ENCODE measurements around the gene ANKRD33B. TPM values are rescaled to one million over a fixed set of nuclear protein-coding genes. Genes with fewer than 3 reads are reported as not detected.

Gene ANKRD33B
- total and polyA plus RNA-seq, 2 experiments from 2014 or later: 1.5 to 2.0 TPM

DNA sequence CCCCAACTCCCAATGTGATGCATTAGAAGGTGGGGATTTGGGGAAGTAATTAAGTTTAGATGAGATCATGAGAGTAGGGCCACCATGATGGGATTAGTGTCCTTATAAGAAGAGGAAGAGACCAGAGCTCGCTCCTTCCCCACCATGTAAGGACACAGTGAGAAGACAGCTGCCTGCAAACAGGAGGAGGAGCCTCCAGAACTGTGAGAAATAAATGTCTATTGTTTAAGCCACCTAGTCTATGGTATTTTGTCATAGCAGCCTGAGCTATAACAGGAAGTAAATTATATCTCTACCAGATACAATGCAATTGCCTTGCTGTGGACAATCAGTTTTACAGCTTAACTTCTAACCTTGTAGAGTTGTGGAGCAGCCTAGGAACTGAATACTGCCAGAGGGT, 58.0 kb downstream of the ANKRD33B start:
- H2AFZ ChIP-seq: no peak overlapping the region
- no peak overlapping the region for H3K27ac ChIP-seq
- no peaks in the 10 kb centered on the region for H3K27me3 ChIP-seq
- H3K4me3 ChIP-seq: no peak overlapping the region
- TF ChIP-seq EZH2phosphoT487 (IDR thresholded peaks at IDR 0.05; ENCODE audit: low read depth, severe bottlenecking, unreplicated experiment) (no peak), EZH2 (IDR thresholded peaks at IDR 0.05; ENCODE audit: borderline replicate concordance) (no peak)
- TF ChIP-seq, protein P1, sequence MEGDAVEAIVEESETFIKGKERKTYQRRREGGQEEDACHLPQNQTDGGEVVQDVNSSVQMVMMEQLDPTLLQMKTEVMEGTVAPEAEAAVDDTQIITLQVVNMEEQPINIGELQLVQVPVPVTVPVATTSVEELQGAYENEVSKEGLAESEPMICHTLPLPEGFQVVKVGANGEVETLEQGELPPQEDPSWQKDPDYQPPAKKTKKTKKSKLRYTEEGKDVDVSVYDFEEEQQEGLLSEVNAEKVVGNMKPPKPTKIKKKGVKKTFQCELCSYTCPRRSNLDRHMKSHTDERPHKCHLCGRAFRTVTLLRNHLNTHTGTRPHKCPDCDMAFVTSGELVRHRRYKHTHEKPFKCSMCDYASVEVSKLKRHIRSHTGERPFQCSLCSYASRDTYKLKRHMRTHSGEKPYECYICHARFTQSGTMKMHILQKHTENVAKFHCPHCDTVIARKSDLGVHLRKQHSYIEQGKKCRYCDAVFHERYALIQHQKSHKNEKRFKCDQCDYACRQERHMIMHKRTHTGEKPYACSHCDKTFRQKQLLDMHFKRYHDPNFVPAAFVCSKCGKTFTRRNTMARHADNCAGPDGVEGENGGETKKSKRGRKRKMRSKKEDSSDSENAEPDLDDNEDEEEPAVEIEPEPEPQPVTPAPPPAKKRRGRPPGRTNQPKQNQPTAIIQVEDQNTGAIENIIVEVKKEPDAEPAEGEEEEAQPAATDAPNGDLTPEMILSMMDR (IDR thresholded peaks at IDR 0.05; ENCODE audit: poor library complexity): no peak
- no peaks in the 10 kb centered on the region for H3K79me2 ChIP-seq
- H4K20me1 ChIP-seq (ENCODE audit: insufficient read depth, poor library complexity, severe bottlenecking): no peaks in the 10 kb centered on the region
- no peaks in the 10 kb centered on the region for H3K36me3 ChIP-seq (replicated peaks; ENCODE audit: insufficient read depth, low read depth)
- H3K4me1 ChIP-seq (ENCODE audit: insufficient read depth): no peaks in the 10 kb centered on the region
- 93% methylated on average over 1 of the region's 1 CpG for WGBS (ENCODE audit: low lambda C conversion rate, missing lambda C conversion rate)
- DNase-seq (ENCODE audit: low spot score): no peak
- H3K9me2 ChIP-seq (replicated peaks; ENCODE audit: insufficient read depth): no peaks in the 10 kb centered on the region
- no peaks in the 10 kb centered on the region for H3K9me3 ChIP-seq (ENCODE audit: low read depth)
- no peak overlapping the region for H3K4me2 ChIP-seq

DNA sequence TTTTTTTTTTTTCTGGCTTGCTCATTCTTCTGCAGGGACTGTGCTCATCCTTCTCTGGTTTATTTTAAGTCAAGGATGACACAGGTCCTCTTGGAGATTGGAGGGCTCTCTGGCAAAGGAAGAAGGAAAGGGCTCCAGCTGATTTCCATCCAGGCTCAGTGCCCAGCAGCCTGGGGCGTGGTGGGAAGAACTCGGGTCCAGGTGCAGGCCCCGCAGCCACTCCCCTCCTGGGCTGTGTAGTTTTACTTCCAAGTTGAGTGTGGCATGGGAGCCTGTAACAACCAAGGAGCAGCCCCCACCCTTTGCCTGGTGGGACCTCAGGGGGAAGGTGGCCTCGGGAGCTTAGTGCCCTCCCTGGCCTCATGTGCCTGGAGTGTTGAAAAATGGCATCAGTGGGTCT, 58.9 kb downstream of the ANKRD33B start:
- TF ChIP-seq, protein P1 (IDR thresholded peaks at IDR 0.05; ENCODE audit: poor library complexity): no peak
- no peak for TF ChIP-seq EZH2phosphoT487 (IDR thresholded peaks at IDR 0.05; ENCODE audit: low read depth, severe bottlenecking, unreplicated experiment)
- TF ChIP-seq EZH2 (IDR thresholded peaks at IDR 0.05; ENCODE audit: borderline replicate concordance): no peak
- Histone ChIP-seq H3K9me3 (ENCODE audit: low read depth) (no peaks in the 10 kb centered on the region), H3K4me2 (no peak overlapping the region), H3K79me2 (no peaks in the 10 kb centered on the region), H3K36me3 (replicated peaks; ENCODE audit: insufficient read depth, low read depth) (no peaks in the 10 kb centered on the region), H3K27ac (no peak overlapping the region), H2AFZ (no peak overlapping the region), H3K9me2 (replicated peaks; ENCODE audit: insufficient read depth) (no peaks in the 10 kb centered on the region), H3K27me3 (no peaks in the 10 kb centered on the region), H3K4me1 (ENCODE audit: insufficient read depth) (peaks cover 6% of the 10 kb centered on the region), H3K4me3 (no peak overlapping the region), H4K20me1 (ENCODE audit: insufficient read depth, poor library complexity, severe bottlenecking) (no peaks in the 10 kb centered on the region)
- 88% methylated on average over 4 of the region's 4 CpGs for WGBS (ENCODE audit: low lambda C conversion rate, missing lambda C conversion rate)
- DNase-seq (ENCODE audit: low spot score): no peak

DNA sequence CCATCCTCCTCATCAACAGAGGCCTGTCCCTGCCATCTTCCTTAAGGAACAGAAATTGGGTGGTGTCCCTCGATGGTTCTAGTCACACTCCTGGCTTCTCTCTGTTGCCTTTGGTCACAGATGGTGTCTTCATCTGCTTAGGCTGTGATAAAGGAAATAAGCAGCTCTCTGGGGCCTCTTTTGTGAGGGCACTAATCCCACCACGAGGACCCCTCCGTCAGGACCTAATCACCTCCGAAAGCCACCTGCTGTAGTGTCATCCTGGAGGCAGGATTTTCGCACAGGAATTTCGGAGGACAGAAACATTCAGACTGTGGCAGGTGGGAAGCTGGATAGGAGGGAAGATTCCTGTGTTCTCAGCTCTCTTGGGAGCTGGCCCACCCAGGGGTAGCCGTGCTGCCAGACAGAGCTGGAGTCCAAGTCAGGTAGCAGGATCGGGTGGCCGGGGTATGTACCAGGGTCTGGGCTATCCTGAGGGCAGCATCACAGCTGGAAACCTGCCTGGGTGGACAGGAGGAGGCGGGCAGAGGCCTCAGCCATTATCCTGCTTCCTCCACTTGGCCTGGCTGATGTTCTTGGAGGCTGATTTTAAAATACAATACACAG, 59.5 kb downstream of the ANKRD33B start:
- Histone ChIP-seq H3K27ac (no peak overlapping the region), H3K9me2 (replicated peaks; ENCODE audit: insufficient read depth) (no peaks in the 10 kb centered on the region), H4K20me1 (ENCODE audit: insufficient read depth, poor library complexity, severe bottlenecking) (no peaks in the 10 kb centered on the region), H2AFZ (no peak overlapping the region), H3K36me3 (replicated peaks; ENCODE audit: insufficient read depth, low read depth) (no peaks in the 10 kb centered on the region), H3K4me1 (ENCODE audit: insufficient read depth) (peaks cover 6% of the 10 kb centered on the region), H3K27me3 (no peaks in the 10 kb centered on the region), H3K4me3 (no peak overlapping the region), H3K79me2 (no peaks in the 10 kb centered on the region), H3K4me2 (no peak overlapping the region), H3K9me3 (ENCODE audit: low read depth) (no peaks in the 10 kb centered on the region)
- no peak for DNase-seq (ENCODE audit: low spot score)
- TF ChIP-seq, protein P1 (IDR thresholded peaks at IDR 0.05; ENCODE audit: poor library complexity): no peak
- TF ChIP-seq EZH2phosphoT487 (IDR thresholded peaks at IDR 0.05; ENCODE audit: low read depth, severe bottlenecking, unreplicated experiment) (no peak), EZH2 (IDR thresholded peaks at IDR 0.05; ENCODE audit: borderline replicate concordance) (no peak)
- 83% methylated on average over 10 of the region's 10 CpGs for WGBS (ENCODE audit: low lambda C conversion rate, missing lambda C conversion rate)
